Parathyroid adenoma (tissue), 2 donors: ENCODE results near the gene WDPCP.
"Not testable (repeated sequence)": the region's sequence is repeated elsewhere in the genome, so short reads cannot be mapped to it uniquely, and the experiment has no call there.

Experiments used
- H2AFZ ChIP-seq: fragments of 300-600 bp; sonication (generic); one replicate; pipeline ENCODE4 v1.7.0; 2017; ENCODE audit warnings: antibody characterized with exemption, mild to moderate bottlenecking
- H3K27ac ChIP-seq: fragments of 300-600 bp; sonication (generic); one replicate; pipeline ENCODE4 v1.7.0; 2017
- H3K27me3 ChIP-seq: fragments of 300-600 bp; sonication (generic); one replicate; pipeline ENCODE4 v1.7.0; 2017; ENCODE audit warnings: low read length; ENCODE audit not compliant: control insufficient read depth, insufficient read depth
- H3K36me3 ChIP-seq: fragments of 300-600 bp; sonication (generic); one replicate; pipeline ENCODE4 v1.7.0; 2017; ENCODE audit warnings: low read length; ENCODE audit not compliant: control insufficient read depth, insufficient read depth
- H3K4me1 ChIP-seq: fragments of 300-600 bp; sonication (generic); one replicate; pipeline ENCODE4 v1.7.0; 2017; ENCODE audit warnings: control low read depth
- H3K4me2 ChIP-seq: fragments of 300-600 bp; sonication (generic); one replicate; pipeline ENCODE4 v1.7.0; 2017; ENCODE audit warnings: low read length
- H3K4me3 ChIP-seq: fragments of 300-600 bp; sonication (generic); one replicate; pipeline ENCODE4 v1.7.0; 2017; ENCODE audit warnings: low read depth, low read length
- H3K79me2 ChIP-seq: fragments of 300-600 bp; sonication (generic); one replicate; pipeline ENCODE4 v1.7.0; 2017; ENCODE audit warnings: control low read depth
- H3K9ac ChIP-seq: fragments of 300-600 bp; sonication (generic); one replicate; pipeline ENCODE4 v1.7.0; 2017; ENCODE audit warnings: mild to moderate bottlenecking
- H3K9me3 ChIP-seq: fragments of 300-600 bp; sonication (generic); one replicate; pipeline ENCODE4 v1.7.0; 2017; ENCODE audit warnings: low read length; ENCODE audit not compliant: control insufficient read depth
- CTCF ChIP-seq: fragments of 300-600 bp; sonication (generic); IDR thresholded peaks from one replicate; pipeline ENCODE4 v1.7.0; 2017; ENCODE audit warnings: antibody characterized with exemption, mild to moderate bottlenecking
- donor health status: primary hyperparathyroidism.

The WDPCP gene

GRCh38 chr2:63484481-63484880 is 103.8 kb downstream of the WDPCP start:
- Histone ChIP-seq H3K27me3 (no peaks in the 10 kb centered on the region), H3K27ac (no peak overlapping the region), H3K4me2 (no peak overlapping the region), H3K4me1 (no peaks in the 10 kb centered on the region), H3K9me3 (no peaks in the 10 kb centered on the region), H2AFZ (no peak overlapping the region), H3K36me3 (no peaks in the 10 kb centered on the region), H3K4me3 (no peak overlapping the region), H3K9ac (no peak overlapping the region), H3K79me2 (no peaks in the 10 kb centered on the region)
- TF ChIP-seq CTCF: no peak

- Histone ChIP-seq H3K27me3 (no peaks in the 10 kb centered on the region), H2AFZ (no peak overlapping the region), H3K4me2 (no peak overlapping the region), H3K4me1 (no peaks in the 10 kb centered on the region), H3K27ac (no peak overlapping the region), H3K36me3 (no peaks in the 10 kb centered on the region), H3K9ac (no peak overlapping the region), H3K9me3 (no peaks in the 10 kb centered on the region), H3K4me3 (no peak overlapping the region), H3K79me2 (no peaks in the 10 kb centered on the region)
- TF ChIP-seq CTCF: no peak
Measured at GRCh38 chr2:63477686-63478085, 110.6 kb downstream of the WDPCP start.

- H3K27ac ChIP-seq, H3K9ac ChIP-seq, H3K27me3 ChIP-seq, H3K4me1 ChIP-seq, H2AFZ ChIP-seq, H3K4me3 ChIP-seq, H3K79me2 ChIP-seq, H3K4me2 ChIP-seq, H3K9me3 ChIP-seq, H3K36me3 ChIP-seq: not testable (repeated sequence)
Measured at GRCh38 chr2:63469313-63469712, 119.0 kb downstream of the WDPCP start.

- Histone ChIP-seq H3K4me3 (no peak overlapping the region), H2AFZ (no peak overlapping the region)
- no peak for TF ChIP-seq CTCF
Measured at GRCh38 chr2:63465633-63466032, 122.6 kb downstream of the WDPCP start.

GRCh38 chr2:63463142-63463541 is 125.1 kb downstream of the WDPCP start:
- H3K4me2 ChIP-seq: no peak overlapping the region
- no peak overlapping the region for H3K27ac ChIP-seq
- no peaks in the 10 kb centered on the region for H3K36me3 ChIP-seq
- H3K4me3 ChIP-seq: no peak overlapping the region
- H3K4me1 ChIP-seq: no peaks in the 10 kb centered on the region
- no peaks in the 10 kb centered on the region for H3K27me3 ChIP-seq
- no peak overlapping the region for H2AFZ ChIP-seq
- H3K79me2 ChIP-seq: no peaks in the 10 kb centered on the region
- no peak overlapping the region for H3K9ac ChIP-seq
- no peak for TF ChIP-seq CTCF
- no peaks in the 10 kb centered on the region for H3K9me3 ChIP-seq

More at GRCh38 chr2:63465633-63466032, 122.6 kb downstream of the WDPCP start:
- no peaks in the 10 kb centered on the region for H3K79me2 ChIP-seq
- H3K4me1 ChIP-seq: no peaks in the 10 kb centered on the region
- H3K9me3 ChIP-seq: no peaks in the 10 kb centered on the region
- H3K27ac ChIP-seq: no peak overlapping the region
- H3K36me3 ChIP-seq: no peaks in the 10 kb centered on the region
- H3K4me2 ChIP-seq: no peak overlapping the region
- no peaks in the 10 kb centered on the region for H3K27me3 ChIP-seq
- H3K9ac ChIP-seq: no peak overlapping the region
